Mesothelial cell of epicardium (in vitro differentiated cells): ENCODE results near the gene PRKAR1B. TPM values are rescaled to one million over a fixed set of nuclear protein-coding genes. Genes with fewer than 3 reads are reported as not detected.

Experiments
- DNase-seq, 2 experiments: peaks; one replicate each; pipeline ENCODE4 v3.0.0; 2021; ENCODE audit warnings: low spot score in 2 of 2; ENCODE audit not compliant: unreplicated experiment in 2 of 2
- H3K27ac Mint-ChIP-seq: 2 replicates; pipeline ENCODE4 v1.8.0; 2021; ENCODE audit warnings: mixed read lengths
- H3K27me3 Mint-ChIP-seq: 2 replicates; pipeline ENCODE4 v1.8.0; 2021; ENCODE audit warnings: low read depth, mixed read lengths
- H3K36me3 Mint-ChIP-seq: 2 replicates; pipeline ENCODE4 v1.8.0; 2021; ENCODE audit warnings: mixed read lengths
- H3K4me1 Mint-ChIP-seq: 2 replicates; pipeline ENCODE4 v1.8.0; 2021; ENCODE audit warnings: mixed read lengths
- H3K4me3 Mint-ChIP-seq: 2 replicates; pipeline ENCODE4 v1.8.0; 2021; ENCODE audit warnings: mild to moderate bottlenecking, moderate library complexity, mixed read lengths
- H3K9me3 Mint-ChIP-seq: 2 replicates; pipeline ENCODE4 v1.8.0; 2021; ENCODE audit warnings: mixed read lengths
- total RNA-seq: library from RNA; stranded (reverse); gene quantifications from 3 replicates; pipeline ENCODE4 v1.2.1, GENCODE V29; 2021
- TF ChIP-seq, protein P1 (sequence below): fragments of 200-600 bp; sonication (generic); IDR thresholded peaks from one replicate; pipeline ENCODE4 v1.5.0; 2021; ENCODE audit warnings: antibody characterized with exemption; ENCODE audit not compliant: unreplicated experiment

PRKAR1B gene
- total RNA-seq, 1 donor from 2014 or later: 50.6 TPM

DNA sequence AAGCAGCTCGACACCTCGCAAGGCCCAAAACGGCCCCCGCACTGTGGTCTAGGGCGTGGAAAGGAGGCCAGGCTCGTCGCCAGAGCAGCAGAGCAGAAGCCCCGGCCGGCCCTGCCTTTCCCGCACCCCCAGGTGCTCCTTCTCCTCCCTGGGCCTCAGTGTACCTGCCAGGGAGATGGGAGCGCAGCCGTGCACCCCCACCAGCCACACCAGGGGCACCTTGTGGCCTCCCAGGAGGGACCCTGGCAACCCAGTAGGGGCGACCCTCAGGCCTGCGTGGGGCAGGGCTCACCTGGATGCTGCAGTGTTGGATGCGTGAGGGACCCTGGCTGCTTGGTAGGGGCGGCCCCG, 217.0 kb downstream of the PRKAR1B start:
- Mint-ChIP-seq H3K36me3 (no peaks in the 10 kb centered on the region), H3K4me3 (no peak overlapping the region), H3K27me3 (peaks cover 2% of the 10 kb centered on the region), H3K4me1 (peaks cover 24% of the 10 kb centered on the region), H3K9me3 (no peaks in the 10 kb centered on the region), H3K27ac (no peak overlapping the region)
- no peak for DNase-seq
- TF ChIP-seq, protein P1, sequence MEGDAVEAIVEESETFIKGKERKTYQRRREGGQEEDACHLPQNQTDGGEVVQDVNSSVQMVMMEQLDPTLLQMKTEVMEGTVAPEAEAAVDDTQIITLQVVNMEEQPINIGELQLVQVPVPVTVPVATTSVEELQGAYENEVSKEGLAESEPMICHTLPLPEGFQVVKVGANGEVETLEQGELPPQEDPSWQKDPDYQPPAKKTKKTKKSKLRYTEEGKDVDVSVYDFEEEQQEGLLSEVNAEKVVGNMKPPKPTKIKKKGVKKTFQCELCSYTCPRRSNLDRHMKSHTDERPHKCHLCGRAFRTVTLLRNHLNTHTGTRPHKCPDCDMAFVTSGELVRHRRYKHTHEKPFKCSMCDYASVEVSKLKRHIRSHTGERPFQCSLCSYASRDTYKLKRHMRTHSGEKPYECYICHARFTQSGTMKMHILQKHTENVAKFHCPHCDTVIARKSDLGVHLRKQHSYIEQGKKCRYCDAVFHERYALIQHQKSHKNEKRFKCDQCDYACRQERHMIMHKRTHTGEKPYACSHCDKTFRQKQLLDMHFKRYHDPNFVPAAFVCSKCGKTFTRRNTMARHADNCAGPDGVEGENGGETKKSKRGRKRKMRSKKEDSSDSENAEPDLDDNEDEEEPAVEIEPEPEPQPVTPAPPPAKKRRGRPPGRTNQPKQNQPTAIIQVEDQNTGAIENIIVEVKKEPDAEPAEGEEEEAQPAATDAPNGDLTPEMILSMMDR: no peak

DNA sequence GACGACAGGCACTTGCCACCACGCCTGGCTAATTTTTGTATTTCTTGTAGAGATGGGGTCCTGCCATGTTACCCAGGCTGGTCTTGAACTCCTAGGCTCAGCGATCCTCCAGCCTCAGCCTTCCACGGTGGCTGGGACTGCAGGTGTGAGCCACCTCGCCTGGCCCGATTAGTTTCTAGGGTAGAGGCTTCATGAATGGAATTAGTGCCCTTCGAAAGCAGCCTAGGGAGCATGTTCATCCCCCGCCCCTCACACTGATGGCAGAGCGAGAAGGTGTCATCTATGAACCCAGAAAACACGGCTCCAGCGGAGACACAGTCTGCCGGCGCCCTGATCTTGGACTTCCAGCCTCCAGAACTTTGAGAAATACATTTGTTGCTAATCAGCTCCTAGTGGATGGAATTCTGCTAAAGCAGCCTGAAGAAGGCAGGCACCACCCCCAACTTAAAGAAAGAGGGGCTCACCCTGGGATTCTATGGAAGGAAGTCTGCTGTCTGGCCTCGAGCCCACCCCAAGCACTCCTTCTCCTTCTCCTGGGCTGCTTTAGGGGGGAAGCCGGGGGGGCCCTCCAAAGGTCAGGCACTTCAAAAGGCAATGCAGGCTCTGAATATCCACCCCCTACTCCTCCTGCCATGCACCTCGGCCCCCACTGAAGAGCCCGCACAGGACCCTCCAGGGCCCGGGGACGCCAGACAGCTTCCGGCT, 217.5 kb downstream of the PRKAR1B start:
- TF ChIP-seq, protein P1: no peak
- Mint-ChIP-seq H3K9me3 (no peaks in the 10 kb centered on the region), H3K27ac (peak overlapping the region; percentile 39), H3K36me3 (no peaks in the 10 kb centered on the region), H3K4me3 (no peak overlapping the region), H3K4me1 (peaks cover 19% of the 10 kb centered on the region), H3K27me3 (peaks cover 2% of the 10 kb centered on the region)
- no peak for DNase-seq

DNA sequence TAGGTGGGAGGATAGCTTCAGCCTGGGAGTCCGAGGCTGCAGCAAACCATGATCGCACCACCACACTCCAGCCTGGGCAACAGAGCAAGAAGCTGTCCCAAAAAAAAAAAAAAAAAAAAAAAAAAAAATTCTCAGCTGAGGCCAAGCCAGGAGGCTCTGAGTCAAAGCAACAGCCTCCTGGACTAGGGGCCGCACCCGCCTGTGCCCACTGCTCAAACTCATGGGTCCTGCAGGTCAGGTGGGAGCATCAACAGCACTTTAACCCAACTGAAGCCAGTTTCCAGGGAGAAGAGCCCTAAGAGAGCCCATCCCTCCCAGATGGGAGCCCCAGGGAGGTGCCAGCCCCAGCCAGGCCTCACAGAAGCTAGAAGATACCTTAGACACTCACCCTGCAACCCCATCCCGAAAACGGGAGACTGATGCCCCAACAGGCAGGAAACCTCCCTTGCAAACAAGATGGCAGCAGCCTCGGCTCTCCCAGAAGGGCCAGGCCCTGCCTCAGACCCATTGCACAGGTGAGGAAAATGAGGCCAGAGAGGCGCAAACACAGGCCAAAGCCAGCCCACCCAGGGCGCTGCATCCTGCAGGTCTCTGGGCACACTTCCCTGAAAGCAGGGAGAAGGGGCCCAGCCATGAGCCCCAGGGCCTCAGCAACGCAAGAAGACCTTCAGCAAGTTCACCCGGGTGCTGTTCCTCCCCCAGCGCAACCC, 218.5 kb downstream of the PRKAR1B start:
- H3K27ac Mint-ChIP-seq: no peak overlapping the region
- H3K9me3 Mint-ChIP-seq: no peaks in the 10 kb centered on the region
- H3K4me3 Mint-ChIP-seq: no peak overlapping the region
- DNase-seq: no peak
- no peaks in the 10 kb centered on the region for H3K36me3 Mint-ChIP-seq
- TF ChIP-seq, protein P1: no peak
- H3K27me3 Mint-ChIP-seq: no peaks in the 10 kb centered on the region
- peaks cover 16% of the 10 kb centered on the region for H3K4me1 Mint-ChIP-seq

DNA sequence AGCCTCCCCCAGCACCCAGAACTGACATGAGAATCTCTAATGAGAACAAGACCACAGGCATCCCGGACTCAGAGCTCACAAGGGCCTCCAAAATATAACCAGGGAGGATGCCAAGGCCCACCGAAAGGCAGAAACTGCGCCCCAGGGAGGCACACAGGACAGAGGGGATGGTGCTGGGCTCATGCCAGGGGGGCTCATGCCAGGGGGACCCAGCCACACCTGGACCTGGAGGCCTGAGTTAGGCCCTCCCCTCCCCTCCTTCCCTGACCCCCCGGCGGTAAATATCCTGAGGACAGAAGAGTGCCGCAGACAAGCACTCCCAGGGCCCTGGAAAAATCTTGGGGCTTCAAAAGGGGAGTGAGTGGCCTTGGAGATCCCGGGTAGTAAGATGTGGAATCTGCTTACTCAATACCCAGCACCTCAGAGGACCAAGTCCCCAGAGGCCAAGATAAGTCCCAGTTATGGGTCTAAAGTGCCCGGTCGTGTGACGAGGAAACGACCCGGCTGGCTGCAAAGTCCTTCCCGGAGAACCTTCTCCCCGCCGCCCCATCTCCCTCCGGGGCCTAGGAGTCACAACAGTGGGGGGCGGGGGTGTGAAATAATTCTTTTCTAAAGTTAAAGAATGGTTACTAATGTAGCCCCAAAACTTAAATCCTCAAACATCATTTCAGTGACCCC, 219.3 kb downstream of the PRKAR1B start:
- Mint-ChIP-seq H3K4me1 (peaks cover 10% of the 10 kb centered on the region), H3K27me3 (no peaks in the 10 kb centered on the region), H3K4me3 (no peak overlapping the region), H3K27ac (no peak overlapping the region), H3K36me3 (no peaks in the 10 kb centered on the region), H3K9me3 (no peaks in the 10 kb centered on the region)
- TF ChIP-seq, protein P1: no peak
- no peak for DNase-seq

DNA sequence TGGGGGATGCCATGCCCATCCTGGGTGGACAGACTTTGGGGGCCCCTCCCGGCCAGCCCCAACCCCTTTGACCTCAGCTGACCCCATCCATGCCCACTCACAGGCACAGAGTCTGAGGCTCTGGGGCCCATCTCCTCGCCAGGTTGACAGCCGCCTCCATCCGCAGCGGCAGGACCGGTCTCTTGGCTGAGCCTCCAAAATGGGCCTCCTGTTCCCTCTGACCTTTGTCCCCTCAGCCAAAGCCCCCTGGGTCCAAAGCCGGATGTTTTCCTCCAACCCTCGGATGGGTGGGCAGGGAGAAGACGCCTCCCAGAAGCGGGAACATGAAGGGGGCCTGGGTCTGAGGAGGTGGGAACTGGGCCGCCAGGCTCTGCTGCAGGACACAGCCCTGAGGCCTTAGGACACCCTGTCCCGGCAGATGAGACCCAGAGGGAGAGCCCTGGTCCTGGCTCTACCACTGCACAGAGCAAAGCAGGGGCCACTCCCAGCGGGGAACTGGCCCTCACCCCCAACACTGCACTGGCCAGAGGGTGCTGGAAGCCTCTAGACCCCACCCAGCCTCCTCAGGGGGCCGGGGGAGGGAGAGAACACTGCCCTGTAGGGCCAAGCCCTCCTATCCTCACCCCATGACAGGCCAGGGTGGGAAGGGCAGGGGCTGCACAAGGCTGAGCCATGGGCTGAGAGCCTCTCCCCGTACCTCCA, 220.0 kb downstream of the PRKAR1B start:
- H3K4me1 Mint-ChIP-seq: peaks cover 7% of the 10 kb centered on the region
- H3K4me3 Mint-ChIP-seq: no peak overlapping the region
- DNase-seq: no peak
- TF ChIP-seq, protein P1: no peak
- H3K9me3 Mint-ChIP-seq: no peaks in the 10 kb centered on the region
- H3K27ac Mint-ChIP-seq: no peak overlapping the region
- H3K36me3 Mint-ChIP-seq: no peaks in the 10 kb centered on the region
- no peaks in the 10 kb centered on the region for H3K27me3 Mint-ChIP-seq
